ENCODE results near the gene RELL1.

The RELL1 gene

DNA sequence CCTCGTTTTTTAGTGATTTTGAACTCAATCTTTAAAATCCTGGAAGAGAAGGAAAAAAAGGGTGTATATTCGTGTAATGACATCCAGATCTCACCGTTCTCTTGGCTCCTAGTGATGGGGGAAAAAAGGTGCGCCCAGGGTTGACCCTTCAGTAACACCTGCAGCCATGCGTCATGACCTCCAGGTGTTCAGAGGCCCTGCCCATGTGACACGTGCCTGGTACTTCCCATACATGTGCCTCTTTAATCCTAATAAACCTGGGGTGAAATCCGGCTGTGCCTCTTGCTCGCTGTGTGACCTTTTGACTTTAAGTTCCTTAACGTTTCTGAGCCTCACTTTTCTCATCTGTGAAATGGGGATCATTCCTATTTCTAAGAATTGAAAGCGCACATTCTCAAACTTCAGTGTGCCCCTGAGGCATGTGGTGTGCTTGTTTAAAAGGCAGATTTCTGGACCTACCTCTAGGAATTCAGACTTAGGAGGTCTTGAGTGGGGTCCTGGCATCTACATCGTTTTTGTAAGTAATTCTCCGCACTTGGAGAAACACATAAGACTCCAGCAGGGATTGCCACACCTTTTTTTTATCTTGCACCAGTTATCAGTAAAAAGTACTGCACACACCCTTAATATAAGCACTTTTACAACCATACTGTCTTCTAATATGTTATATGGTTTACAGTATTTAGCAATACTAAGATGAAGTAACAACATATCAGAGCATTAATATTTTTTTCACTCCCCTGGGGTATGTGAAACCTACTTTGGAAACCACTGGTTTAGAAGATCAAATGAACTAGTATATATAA, 90.1 kb downstream of the RELL1 start:
- H3K27ac ChIP-seq = no peak overlapping the region
- TF ChIP-seq, protein P1, sequence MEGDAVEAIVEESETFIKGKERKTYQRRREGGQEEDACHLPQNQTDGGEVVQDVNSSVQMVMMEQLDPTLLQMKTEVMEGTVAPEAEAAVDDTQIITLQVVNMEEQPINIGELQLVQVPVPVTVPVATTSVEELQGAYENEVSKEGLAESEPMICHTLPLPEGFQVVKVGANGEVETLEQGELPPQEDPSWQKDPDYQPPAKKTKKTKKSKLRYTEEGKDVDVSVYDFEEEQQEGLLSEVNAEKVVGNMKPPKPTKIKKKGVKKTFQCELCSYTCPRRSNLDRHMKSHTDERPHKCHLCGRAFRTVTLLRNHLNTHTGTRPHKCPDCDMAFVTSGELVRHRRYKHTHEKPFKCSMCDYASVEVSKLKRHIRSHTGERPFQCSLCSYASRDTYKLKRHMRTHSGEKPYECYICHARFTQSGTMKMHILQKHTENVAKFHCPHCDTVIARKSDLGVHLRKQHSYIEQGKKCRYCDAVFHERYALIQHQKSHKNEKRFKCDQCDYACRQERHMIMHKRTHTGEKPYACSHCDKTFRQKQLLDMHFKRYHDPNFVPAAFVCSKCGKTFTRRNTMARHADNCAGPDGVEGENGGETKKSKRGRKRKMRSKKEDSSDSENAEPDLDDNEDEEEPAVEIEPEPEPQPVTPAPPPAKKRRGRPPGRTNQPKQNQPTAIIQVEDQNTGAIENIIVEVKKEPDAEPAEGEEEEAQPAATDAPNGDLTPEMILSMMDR (conservative IDR thresholded peaks at IDR 0.05) = no peak
- TF ChIP-seq ZFX (IDR thresholded peaks at IDR 0.05) = no peak

DNA sequence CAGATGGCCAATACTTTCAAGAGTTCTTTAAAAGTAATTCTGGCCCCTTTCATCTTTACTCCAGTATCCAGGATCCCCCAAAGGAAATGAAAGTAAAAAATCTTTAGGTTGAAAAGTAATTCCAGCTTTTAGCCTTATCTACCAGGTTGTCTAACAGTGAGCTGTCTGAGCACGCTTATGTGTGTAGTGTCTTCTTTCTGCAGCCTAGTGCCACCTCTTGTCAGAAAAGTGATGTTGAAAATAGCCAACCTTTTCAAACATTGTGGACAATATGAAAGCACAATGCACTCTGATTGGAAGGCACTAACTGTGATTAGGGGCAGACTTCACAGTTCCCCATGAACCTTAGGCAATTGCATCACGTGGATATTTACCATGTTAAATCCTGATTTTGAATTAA, 92.1 kb downstream of the RELL1 start:
- H3K27ac ChIP-seq = no peak overlapping the region
- TF ChIP-seq, protein P1 (conservative IDR thresholded peaks at IDR 0.05) = peak; percentile 3; the same call in 1 of the 2 replicates
- TF ChIP-seq ZFX (IDR thresholded peaks at IDR 0.05) = no peak

DNA sequence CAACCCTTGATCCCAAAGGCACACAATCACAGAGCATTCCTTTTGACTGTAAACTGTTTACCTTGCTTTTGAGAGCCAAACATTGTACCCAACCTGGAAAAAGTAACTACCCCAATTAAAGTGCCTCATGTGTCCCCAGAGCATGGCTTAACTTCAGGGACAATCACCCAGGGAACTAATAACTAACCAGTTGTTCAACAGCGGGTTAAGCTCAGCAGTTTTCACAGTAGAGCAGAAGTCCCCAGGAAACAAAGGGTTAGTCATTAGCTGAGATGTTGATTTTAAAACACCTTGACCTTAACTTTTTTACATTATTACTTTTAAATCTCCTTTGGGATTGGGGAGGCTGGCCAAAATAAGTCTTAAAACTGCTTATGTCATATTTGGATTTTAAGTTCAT, 94.8 kb downstream of the RELL1 start:
- TF ChIP-seq, protein P1 (conservative IDR thresholded peaks at IDR 0.05) = no peak
- no peak for TF ChIP-seq ZFX (IDR thresholded peaks at IDR 0.05)
- H3K27ac ChIP-seq = no peak overlapping the region

DNA sequence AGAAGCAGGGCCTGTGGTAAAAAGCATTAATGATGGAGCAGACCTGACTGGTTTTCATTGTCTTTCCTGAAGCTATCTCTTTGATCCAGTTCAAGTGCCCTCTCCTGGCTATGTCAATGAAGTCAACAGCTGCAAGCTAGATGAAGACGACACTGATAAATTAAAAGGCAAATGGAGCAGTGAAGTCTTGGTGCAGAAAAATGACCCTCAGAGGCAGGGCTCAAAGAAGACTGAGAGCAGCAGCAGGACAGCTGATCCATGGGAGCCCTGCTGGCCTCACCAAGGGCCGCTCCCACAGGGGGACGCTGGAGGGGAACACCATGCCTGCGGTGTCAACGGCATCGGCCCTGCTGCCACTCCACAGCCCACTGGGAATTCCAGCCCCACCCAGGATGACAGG, 96.2 kb downstream of the RELL1 start:
- no peak overlapping the region for H3K27ac ChIP-seq

DNA sequence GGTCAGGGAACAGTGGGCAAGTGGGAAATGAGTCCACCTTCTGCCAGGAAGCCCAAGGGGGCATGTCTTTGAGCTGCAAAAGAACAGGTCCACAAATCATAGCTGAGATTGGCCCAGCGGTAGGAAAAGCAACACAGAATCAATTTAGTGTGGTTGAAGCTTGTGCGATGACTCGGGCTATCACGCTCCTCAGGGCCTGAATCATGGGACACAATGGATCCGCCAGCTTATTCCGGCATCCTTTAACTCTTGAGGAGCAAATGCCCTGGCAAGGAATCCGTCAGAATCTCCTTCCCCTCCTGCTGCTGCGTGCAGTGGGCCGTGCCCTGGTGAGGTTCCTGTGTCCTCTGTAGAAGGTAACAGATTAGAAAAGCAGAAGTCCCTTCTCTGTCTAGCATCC, 98.0 kb downstream of the RELL1 start:
- no peak overlapping the region for H3K27ac ChIP-seq
- TF ChIP-seq, protein P1 (conservative IDR thresholded peaks at IDR 0.05) = no peak
- no peak for TF ChIP-seq ZFX (IDR thresholded peaks at IDR 0.05)

More for the DNA sequence above, 96.2 kb downstream of the RELL1 start:
- TF ChIP-seq, protein P1 (conservative IDR thresholded peaks at IDR 0.05) = no peak
- no peak for TF ChIP-seq ZFX (IDR thresholded peaks at IDR 0.05)

DNA sequence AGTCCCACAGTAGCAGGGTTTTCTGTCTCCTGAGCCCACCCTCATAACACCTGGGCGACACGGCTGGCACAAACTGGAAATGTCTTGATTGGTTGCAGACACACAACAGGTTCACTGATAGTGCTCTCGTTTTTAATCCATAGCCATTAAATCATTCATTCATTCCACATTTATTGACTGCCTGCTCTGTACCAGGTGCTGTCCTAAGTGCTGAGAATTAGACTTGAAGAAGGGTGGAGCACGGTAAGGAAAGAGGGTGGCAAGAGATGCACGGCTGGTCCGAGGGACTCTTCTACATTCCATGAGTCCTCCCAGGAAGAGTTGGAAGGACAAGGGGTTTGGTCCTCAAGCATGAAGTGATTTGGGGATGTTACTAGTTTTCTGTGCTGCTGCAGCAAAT, 100.0 kb downstream of the RELL1 start:
- no peak overlapping the region for H3K27ac ChIP-seq
- no peak for TF ChIP-seq ZFX (IDR thresholded peaks at IDR 0.05)
- TF ChIP-seq, protein P1 (conservative IDR thresholded peaks at IDR 0.05) = no peak

DNA sequence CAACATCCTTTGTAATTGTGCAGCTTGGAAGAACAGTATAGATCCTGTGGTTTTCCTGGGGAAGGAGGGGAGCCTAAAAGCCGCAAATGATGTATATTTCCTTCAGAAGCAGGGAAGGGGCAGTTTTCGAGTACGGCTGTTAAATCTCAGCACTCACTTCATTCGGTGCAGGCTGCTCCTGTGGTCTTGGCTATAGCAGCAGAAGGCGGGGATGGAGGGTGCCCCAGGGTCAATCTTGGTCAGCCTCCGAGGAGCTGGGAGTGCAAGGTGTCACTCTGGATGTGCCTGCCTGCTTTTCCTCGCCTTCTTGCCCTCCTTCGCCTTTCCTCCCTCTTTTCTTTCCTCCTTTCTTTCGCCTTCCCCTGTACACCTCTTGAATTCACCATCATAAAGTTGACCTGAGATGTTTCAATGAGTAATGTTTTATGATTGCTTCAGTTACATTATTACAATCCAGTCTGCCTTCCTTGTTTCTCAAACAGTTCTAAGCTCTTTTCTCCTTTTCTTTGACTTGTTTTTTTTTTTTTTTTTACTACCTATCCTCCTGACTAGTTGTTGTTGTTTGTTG, 101.6 kb downstream of the RELL1 start:
- no peak overlapping the region for H3K27ac ChIP-seq
- TF ChIP-seq, protein P1 (conservative IDR thresholded peaks at IDR 0.05) = no peak
- no peak for TF ChIP-seq ZFX (IDR thresholded peaks at IDR 0.05)
